NT2/D1 (cell line): ENCODE measurements around the gene GABBR2.

Experiments used
- DNase-seq: peaks from one replicate; pipeline ENCODE4 v3.0.0-alpha.2; 2011; ENCODE audit warnings: low read depth, low spot score
- H3K27me3 ChIP-seq: 2 replicates; pipeline ENCODE4 v1.6.0; 2011; ENCODE audit warnings: mild to moderate bottlenecking; ENCODE audit not compliant: insufficient read length, insufficient read depth
- H3K36me3 ChIP-seq: 2 replicates; pipeline ENCODE4 v1.6.1; 2011; ENCODE audit warnings: mild to moderate bottlenecking, low read length, mixed read lengths; ENCODE audit not compliant: insufficient read depth, insufficient read length
- H3K4me1 ChIP-seq: 2 replicates; pipeline ENCODE4 v1.5.1; 2011; ENCODE audit not compliant: insufficient read depth, insufficient read length
- H3K4me3 ChIP-seq: 2 replicates; pipeline ENCODE4 v1.5.1; 2011; ENCODE audit warnings: low read depth; ENCODE audit not compliant: insufficient read length
- H3K9ac ChIP-seq: 2 replicates; pipeline ENCODE4 v1.6.0; 2011; ENCODE audit warnings: low read depth; ENCODE audit not compliant: insufficient read length
- H3K9me3 ChIP-seq: 2 replicates; pipeline ENCODE4 v1.5.1; 2011; ENCODE audit warnings: mild to moderate bottlenecking, low read length; ENCODE audit not compliant: insufficient read depth
- SUZ12 ChIP-seq: IDR thresholded peaks from 2 replicates; pipeline ENCODE4 v1.6.1; 2011; ENCODE audit not compliant: insufficient read length, insufficient read depth; ENCODE audit errors: extremely low read depth
- YY1 ChIP-seq: IDR thresholded peaks from 2 replicates; pipeline ENCODE4 v1.6.1; 2011; ENCODE audit not compliant: insufficient read length, insufficient read depth
- ZNF274 ChIP-seq: IDR thresholded peaks from 2 replicates; pipeline ENCODE4 v1.6.1; 2011; ENCODE audit warnings: mild to moderate bottlenecking, low read depth, low read length

The GABBR2 gene

DNA sequence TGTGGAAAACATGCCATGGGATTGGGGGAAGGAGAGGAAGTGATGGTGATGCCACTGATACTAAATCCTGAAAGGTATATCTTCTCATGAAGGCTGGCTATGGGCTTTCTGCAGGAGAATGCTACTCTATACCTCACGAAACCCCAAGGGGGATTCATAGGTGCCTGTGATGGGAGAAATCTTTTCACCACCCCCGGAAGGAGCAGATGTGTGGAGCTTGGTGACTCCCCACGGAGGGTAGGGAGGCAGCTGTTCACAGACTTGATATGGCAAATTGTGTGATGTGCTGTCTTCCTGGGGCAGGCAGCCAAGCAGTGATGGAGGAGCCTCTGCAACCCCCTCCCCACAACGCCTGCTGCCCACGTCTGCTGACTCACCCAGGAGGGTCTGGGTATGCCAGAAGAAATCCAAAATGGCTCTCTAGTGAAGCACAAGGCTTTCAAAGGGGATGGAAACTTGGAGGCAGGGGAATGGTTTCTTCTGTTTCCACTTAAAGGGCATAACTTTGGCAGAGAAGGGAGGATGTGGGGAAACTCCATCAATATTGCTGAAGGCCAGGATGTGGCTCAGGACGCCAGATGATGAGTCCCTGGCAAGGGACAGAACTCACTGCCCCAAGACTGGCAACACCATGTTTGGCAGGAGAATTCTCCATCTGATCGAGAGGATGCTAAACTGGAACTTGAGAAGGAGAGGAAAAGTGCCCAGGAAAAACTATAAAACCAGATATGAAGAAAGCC, 188.3 kb downstream of the GABBR2 start:
- Histone ChIP-seq H3K9ac (no peak overlapping the region), H3K4me1 (no peaks in the 10 kb centered on the region), H3K36me3 (no peaks in the 10 kb centered on the region), H3K27me3 (no peaks in the 10 kb centered on the region), H3K9me3 (no peaks in the 10 kb centered on the region), H3K4me3 (no peak overlapping the region)
- no peak for DNase-seq
- TF ChIP-seq YY1 (no peak), SUZ12 (no peak), ZNF274 (no peak)

DNA sequence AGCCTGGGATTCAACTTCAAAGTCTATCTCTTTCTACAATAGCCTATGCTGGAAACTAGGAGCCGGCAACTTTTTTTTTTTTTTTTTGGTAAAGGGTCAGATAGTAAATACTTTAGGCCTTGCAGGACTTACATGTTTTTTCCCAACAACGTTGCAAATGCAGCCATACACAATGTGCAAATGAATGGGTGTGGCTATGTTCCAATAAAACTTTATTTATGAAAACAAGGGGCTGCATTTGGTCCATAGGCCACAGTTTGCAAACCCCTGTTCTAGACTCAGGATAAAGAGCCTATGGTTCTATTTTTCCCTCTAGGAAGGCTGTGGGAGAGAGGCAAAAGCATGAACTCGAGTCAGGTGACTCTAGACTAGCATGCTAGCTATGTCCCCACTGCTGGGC, 189.1 kb downstream of the GABBR2 start:
- no peaks in the 10 kb centered on the region for H3K4me1 ChIP-seq
- no peak overlapping the region for H3K4me3 ChIP-seq
- H3K27me3 ChIP-seq: no peaks in the 10 kb centered on the region
- no peak overlapping the region for H3K9ac ChIP-seq
- TF ChIP-seq ZNF274 (no peak), YY1 (no peak), SUZ12 (no peak)
- no peaks in the 10 kb centered on the region for H3K9me3 ChIP-seq
- DNase-seq: no peak
- H3K36me3 ChIP-seq: no peaks in the 10 kb centered on the region

DNA sequence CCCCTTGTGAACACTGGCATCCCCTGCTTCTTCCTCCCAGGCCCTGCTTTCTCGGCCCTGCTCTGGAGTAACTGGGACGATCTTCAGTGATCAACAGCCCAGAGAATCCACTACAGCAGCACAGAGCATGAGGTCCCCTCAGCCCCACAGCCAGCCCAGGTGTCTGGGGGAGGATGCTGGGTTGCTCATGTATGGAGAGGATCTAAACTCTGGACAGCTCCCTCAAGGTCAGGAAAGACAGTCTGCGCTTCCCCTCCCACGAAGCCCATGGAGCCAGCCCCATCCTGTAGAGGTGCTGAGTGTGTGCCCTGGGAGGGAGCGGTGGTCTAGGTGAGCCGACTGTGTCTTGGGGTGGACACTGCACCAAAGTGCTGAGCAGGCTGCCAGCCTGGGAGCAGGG, 190.2 kb downstream of the GABBR2 start:
- TF ChIP-seq ZNF274 (no peak), SUZ12 (no peak)
- H3K27me3 ChIP-seq: no peaks in the 10 kb centered on the region
- H3K9me3 ChIP-seq: no peaks in the 10 kb centered on the region
- H3K4me3 ChIP-seq: no peak overlapping the region
- no peaks in the 10 kb centered on the region for H3K36me3 ChIP-seq
- no peak overlapping the region for H3K9ac ChIP-seq
- no peak for DNase-seq
- no peaks in the 10 kb centered on the region for H3K4me1 ChIP-seq

DNA sequence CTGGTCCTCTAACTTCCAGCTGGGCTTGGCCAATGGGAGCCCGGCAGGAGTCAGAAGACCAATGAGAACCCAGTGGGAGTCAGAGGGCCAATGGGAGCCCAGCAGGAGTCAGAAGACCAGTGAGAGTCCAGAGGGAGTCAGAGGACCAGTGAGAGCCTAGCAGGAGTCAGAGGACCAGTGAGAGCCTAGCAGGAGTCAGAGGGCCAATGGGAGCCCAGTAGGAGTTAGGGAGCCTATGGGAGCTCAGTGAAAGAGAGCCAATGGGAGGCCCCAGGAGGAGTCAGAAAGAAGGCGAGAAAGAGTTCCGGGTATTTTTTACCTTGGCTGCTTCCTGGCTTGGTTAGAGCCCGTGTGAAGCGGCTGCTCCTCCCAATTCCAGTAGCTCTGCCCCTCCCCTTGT, 191.0 kb downstream of the GABBR2 start:
- H3K4me1 ChIP-seq: no peaks in the 10 kb centered on the region
- no peaks in the 10 kb centered on the region for H3K36me3 ChIP-seq
- no peak for DNase-seq
- H3K27me3 ChIP-seq: no peaks in the 10 kb centered on the region
- H3K4me3 ChIP-seq: no peak overlapping the region
- no peak for TF ChIP-seq YY1
- no peak for TF ChIP-seq SUZ12
- no peak for TF ChIP-seq ZNF274
- no peaks in the 10 kb centered on the region for H3K9me3 ChIP-seq
- H3K9ac ChIP-seq: no peak overlapping the region

DNA sequence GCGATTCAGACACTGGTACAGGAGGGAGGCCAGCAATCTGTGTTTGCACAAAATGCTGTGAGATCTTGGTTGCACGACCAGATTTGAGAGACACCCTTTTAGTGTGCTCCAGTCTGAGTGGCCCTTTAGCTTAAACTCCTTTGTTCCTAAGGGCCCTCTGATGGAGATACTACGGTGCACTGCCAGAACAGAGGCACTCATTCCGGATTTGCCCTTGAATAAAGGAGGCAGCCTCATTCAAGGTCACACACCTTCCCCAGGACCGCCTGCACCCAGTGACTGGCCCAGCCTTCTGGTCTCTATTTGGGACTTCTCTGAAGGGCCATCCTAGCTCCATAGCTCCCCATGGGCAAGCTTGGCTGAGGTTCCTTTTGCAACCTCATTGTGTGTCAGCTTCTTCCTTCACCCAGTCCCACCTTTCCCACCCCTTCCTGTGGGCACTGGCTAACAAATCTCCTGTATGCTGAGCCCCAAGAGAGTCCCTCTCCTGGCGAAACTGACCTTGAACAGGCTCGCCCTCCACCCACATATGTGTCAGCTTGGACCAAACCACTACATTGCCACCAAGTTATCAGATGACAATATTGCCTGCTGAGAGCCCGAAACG, 191.7 kb downstream of the GABBR2 start:
- Histone ChIP-seq H3K9ac (no peak overlapping the region), H3K36me3 (no peaks in the 10 kb centered on the region), H3K27me3 (no peaks in the 10 kb centered on the region), H3K4me3 (no peak overlapping the region), H3K9me3 (no peaks in the 10 kb centered on the region), H3K4me1 (no peaks in the 10 kb centered on the region)
- no peak for DNase-seq
- no peak for TF ChIP-seq ZNF274
- TF ChIP-seq YY1: no peak
- TF ChIP-seq SUZ12: no peak

DNA sequence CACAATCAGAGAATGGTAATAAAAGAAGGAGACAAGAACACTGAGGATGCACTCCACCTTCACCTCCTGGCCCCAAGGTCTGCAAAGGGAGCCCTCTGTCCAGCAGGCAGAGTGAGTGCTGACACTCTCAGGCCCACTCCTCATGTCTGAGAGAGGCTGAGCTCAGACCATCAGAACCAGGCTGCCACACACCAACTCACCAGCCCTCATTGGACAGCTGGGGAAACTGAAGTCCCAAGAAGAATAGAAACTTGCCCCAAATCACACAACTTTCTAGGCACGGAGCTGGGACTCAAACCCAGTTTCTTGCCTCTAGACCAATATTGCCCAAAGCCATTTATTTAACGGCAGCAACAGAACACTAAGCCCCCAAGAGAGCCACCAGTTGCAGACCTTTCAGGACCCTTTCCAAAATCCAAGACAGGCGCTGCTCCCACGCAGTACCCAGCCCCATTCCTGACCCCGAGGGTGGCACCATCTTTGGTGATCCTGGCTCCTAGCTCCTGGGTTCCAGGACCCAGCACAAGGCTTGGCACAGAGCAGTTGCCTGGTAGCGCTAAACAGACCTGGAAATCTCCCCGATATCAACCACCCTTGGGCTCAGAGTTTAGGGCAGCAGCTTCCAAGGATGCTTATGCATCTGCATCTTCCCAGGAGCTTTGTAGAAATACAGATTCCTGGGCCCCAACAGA, 192.4 kb downstream of the GABBR2 start:
- Histone ChIP-seq H3K9me3 (no peaks in the 10 kb centered on the region), H3K4me3 (no peak overlapping the region), H3K36me3 (no peaks in the 10 kb centered on the region), H3K27me3 (no peaks in the 10 kb centered on the region), H3K4me1 (no peaks in the 10 kb centered on the region), H3K9ac (no peak overlapping the region)
- TF ChIP-seq YY1 (no peak), ZNF274 (no peak), SUZ12 (no peak)
- no peak for DNase-seq

DNA sequence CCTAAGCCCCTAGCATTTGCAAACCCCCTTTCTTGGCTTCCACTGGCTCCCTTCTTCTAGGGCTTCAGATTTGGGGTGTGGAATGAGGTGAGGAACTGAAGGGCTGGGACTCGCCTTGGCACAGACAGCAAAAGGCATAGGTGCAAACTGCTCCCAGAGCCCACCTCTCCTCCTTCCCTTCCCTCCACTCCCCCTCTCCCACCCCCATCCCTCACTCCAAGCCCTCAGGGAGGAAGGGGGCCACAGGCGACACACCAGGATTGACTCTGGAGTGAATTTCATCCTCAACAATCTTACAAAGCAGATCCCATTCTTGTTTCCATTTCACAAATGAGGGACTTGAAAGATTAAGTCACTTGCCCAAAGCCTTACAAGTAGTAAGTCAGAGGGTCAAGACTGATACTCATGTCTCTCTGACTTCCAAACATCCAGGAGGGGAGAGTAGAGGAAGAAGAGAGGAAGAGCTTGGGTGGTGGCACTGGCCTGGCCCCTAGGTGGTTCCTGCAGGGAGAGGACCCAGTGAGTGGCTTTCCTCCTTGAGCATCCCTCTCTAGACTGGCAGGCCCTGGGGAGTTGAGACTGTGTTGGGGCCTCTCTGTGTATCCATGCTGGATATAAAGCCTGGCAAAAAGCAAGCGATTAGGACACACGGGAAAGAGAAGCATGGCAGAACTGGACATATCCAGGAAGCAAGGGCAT, 193.1 kb downstream of the GABBR2 start:
- Histone ChIP-seq H3K4me1 (no peaks in the 10 kb centered on the region), H3K4me3 (no peak overlapping the region), H3K9ac (no peak overlapping the region), H3K9me3 (no peaks in the 10 kb centered on the region), H3K27me3 (no peaks in the 10 kb centered on the region), H3K36me3 (no peaks in the 10 kb centered on the region)
- TF ChIP-seq SUZ12 (no peak), YY1 (no peak), ZNF274 (no peak)
- no peak for DNase-seq
